Aorta (tissue), 5 donors: ENCODE measurements around the gene ZEB2. TPM values are rescaled to one million over a fixed set of nuclear protein-coding genes. Genes with fewer than 3 reads are reported as not detected.

Experiments
- ATAC-seq: fragments of 200-7000 bp; cut with Tn5 transposase; one replicate; pipeline ENCODE4 v1.9.1; 2022; ENCODE audit warnings: moderate library complexity; ENCODE audit not compliant: low FRiP score
- DNase-seq, 2 donors: peaks; one replicate each; pipeline ENCODE4 v3.0.0-alpha.2; 2020
- H3K27ac ChIP-seq, 2 donors: one replicate each; pipeline ENCODE4 v1.5.1; 2013; ENCODE audit warnings: low read length in 2 of 2, mild to moderate bottlenecking in 2 of 2, moderate library complexity in 2 of 2, control low read depth in 1 of 2, inconsistent platforms in 1 of 2, low read depth in 1 of 2
- H3K27me3 ChIP-seq, 2 donors: one replicate each; pipeline ENCODE4 v1.6.1; 2013; ENCODE audit warnings: control low read depth in 1 of 2, low read length in 1 of 2, mild to moderate bottlenecking in 1 of 2, moderate library complexity in 1 of 2; ENCODE audit not compliant: insufficient read depth in 2 of 2, control insufficient read depth in 1 of 2
- H3K36me3 ChIP-seq, 2 donors: one replicate each; pipeline ENCODE4 v1.6.1; 2013; ENCODE audit warnings: control low read depth in 1 of 2, low read length in 1 of 2, mild to moderate bottlenecking in 1 of 2; ENCODE audit not compliant: insufficient read depth in 2 of 2, control insufficient read depth in 1 of 2
- H3K4me1 ChIP-seq, 2 donors: one replicate each; pipeline ENCODE4 v1.6.1; 2013; ENCODE audit warnings: low read length in 2 of 2, control low read depth in 1 of 2, mild to moderate bottlenecking in 1 of 2, moderate library complexity in 1 of 2; ENCODE audit not compliant: insufficient read depth in 2 of 2, control insufficient read depth in 1 of 2
- H3K4me3 ChIP-seq, 2 donors: one replicate each; pipeline ENCODE4 v1.5.1; 2013; ENCODE audit warnings: low read length in 2 of 2, control low read depth in 1 of 2, mild to moderate bottlenecking in 1 of 2
- H3K9me3 ChIP-seq: one replicate; pipeline ENCODE4 v1.6.1; 2013; ENCODE audit warnings: mild to moderate bottlenecking, low read length; ENCODE audit not compliant: control insufficient read depth
- WGBS, 2 donors: extraction: QIAGEN DNeasy Blood & Tissue Kit; methylation state at CpG; one replicate each; pipeline ENCODE4 v1.1.7; 2013; 5-methylcytosine and 5-hydroxymethylcytosine counted together
- intact Hi-C, 2 donors: fragments of 100-400 bp; cut with DNase I; formaldehyde crosslinking; loops; one replicate each; pipeline versions ENCODE4 v1.14.2 to v1.15.0; 2022
- polyA plus RNA-seq, 2 donors: library from polyadenylated mRNA; stranded (reverse); fragments of 200-250 nt; gene quantifications; one replicate each; pipeline ENCODE4 v1.2.3, GENCODE V29; 2013
- total RNA-seq, 2 donors: library from RNA; stranded (reverse); fragmentation: NEBNext Ultra II Directional; extraction: Animal tissue kit (Norgen Biotek cat#: 25700); gene quantifications; one replicate each; pipeline ENCODE4 v1.2.1, GENCODE V29; 2021
- donor health status: healthy with polysubstance abuse.
- donor health status: Bipolar disorder and iron deficiency.
- donor health status: DM: no; HTN: no; CAD: no.
- donor health status: DM: no; HTN: no; CAD: no.
- donor health status: DM: yes; HTN: yes; CAD: no.

The ZEB2 gene
- total and polyA plus RNA-seq, 4 donors, result 38.7 to 301 (median 121) TPM

DNA sequence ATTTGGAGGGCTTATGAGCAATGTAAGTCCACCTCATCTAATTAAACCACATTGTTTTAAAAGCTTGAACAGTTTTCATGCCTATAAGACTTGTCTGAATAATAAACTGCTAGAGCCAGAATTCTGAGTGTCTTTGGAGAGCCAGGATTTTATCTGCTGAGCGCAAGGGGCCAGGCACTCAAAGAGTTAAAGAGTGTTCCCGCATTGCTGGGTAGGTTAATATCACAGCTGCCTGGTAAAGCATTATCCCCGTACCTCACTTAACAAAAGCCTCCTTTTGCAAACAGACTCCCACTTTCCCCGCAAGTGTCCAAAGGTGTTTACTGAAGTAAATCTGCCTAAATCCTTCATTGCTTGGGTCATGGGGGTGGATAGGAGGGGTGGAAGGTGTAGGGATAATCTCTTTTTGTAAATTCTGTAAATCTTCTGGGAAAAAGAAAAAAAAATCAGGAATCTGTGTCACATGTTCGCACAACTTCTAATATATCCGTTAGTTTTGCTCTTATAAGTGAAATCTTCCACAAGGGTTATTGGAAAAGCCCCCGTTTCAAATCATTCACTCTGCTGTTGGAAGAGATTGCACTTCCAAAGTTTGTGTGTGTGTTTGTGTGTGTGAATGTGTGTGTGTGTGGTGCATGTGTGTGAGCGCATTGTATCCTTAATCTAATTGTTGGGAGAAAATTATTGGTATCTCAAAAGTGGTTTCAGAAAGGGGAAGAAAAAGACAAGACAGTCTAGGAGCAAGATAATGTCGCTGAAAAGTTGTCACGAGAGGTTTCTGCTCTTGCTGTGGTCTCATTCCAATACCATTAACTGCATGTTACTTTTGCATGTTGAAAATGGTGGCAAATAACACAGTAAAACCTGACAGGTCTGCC, 10.7 kb downstream of the ZEB2 start:
- DNase-seq (no peak), ATAC-seq (no peak)
- H3K4me3 ChIP-seq, result peak overlapping the region in 1 of 2 donors; percentile 26
- H3K36me3 ChIP-seq, result no peaks in the 10 kb centered on the region
- intact Hi-C loops, result no loop called here
- H3K9me3 ChIP-seq, result no peaks in the 10 kb centered on the region
- peaks cover 5 to 8% of the 10 kb centered on the region in 2 donors for H3K4me1 ChIP-seq
- 48 to 51% methylated on average over 10 of the region's 10 CpGs for WGBS, 2 donors
- H3K27ac ChIP-seq, result peak overlapping the region; percentile 76 to 77
- H3K27me3 ChIP-seq, result no peaks in the 10 kb centered on the region

DNA sequence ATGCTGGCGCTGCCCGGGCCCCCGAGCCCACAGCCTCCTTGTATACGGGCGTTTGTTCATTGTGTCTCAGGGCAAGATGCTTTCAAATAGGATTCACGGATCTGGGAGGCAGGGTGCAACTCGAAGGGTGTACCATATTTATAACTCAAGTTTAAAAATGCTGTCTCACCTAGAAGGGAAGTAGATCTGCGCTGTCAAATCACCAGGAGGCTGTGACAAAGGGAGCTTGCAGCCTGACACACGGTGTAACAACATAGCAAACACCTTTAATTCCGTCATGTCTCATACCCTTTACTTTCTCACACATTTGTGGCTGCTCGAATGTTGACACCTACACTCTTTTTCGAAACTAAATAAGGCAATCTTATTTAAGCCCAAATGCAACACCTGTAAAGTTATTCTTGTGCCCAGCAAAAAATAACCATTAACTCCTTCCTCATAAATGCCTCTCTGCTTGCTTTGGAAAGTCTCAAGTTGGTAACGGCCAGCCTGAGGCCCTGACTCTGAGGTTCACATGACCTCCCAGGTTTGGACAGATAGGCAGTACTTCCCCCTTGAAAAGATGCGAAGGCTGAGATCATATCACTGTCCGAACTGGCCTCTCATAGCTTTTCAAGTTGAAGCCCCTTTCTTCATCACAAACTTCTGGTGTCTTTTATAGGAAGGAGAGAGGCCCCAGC, 11.6 kb downstream of the ZEB2 start:
- Histone ChIP-seq H3K4me1 (peaks cover 5 to 11% of the 10 kb centered on the region in 2 donors), H3K9me3 (no peaks in the 10 kb centered on the region), H3K27ac (peak overlapping the region; percentile 80 to 87), H3K4me3 (peak overlapping the region; percentile 36 to 72), H3K36me3 (no peaks in the 10 kb centered on the region), H3K27me3 (no peaks in the 10 kb centered on the region)
- ATAC-seq (peak; percentile 1), DNase-seq (no peak)
- 6 to 11% methylated on average over 15 of the region's 15 CpGs for WGBS, 2 donors
- intact Hi-C loops, result no loop called here

DNA sequence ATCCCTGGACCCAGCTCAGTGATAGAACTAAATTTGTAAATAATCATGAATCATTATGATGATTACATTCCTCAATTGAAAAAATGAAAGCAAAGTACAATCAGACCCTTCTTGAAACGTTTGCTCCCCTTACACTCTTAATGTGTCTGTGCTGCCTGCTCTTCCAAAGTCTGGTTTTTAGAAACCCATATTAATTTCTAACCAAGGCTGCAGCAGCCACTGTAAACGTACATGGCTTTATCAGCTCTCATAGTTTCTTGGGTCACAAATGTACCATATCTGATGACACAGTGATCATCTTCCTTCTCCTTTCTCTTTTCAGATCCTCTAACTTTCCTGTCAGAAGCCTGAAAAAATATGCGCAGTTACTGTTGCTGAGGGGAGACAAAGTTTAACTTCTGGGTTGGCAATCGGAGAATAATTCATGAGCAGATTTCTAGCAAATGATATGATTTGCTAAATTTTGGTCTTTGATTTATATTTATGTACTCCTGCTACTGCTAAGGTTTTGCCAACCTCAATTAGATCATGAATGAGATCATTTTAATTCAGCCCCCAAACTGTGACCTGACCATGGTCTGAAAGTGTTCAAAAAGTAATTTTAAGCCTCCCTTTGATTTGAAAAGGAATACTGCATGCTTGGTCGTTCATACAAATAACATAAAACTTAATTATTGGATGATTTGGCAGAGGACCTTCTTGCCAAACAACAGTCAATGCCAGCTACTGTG, 12.3 kb downstream of the ZEB2 start:
- Histone ChIP-seq H3K4me3 (peak overlapping the region; percentile 36 to 72), H3K27ac (peak overlapping the region; percentile 80 to 87), H3K36me3 (no peaks in the 10 kb centered on the region), H3K27me3 (no peaks in the 10 kb centered on the region), H3K4me1 (peaks cover 4 to 11% of the 10 kb centered on the region in 2 donors), H3K9me3 (no peaks in the 10 kb centered on the region)
- ATAC-seq (no peak), DNase-seq (no peak)
- WGBS, 2 donors, result 12 to 22% methylated on average over 5 of the region's 5 CpGs
- intact Hi-C loops, result no loop called here

DNA sequence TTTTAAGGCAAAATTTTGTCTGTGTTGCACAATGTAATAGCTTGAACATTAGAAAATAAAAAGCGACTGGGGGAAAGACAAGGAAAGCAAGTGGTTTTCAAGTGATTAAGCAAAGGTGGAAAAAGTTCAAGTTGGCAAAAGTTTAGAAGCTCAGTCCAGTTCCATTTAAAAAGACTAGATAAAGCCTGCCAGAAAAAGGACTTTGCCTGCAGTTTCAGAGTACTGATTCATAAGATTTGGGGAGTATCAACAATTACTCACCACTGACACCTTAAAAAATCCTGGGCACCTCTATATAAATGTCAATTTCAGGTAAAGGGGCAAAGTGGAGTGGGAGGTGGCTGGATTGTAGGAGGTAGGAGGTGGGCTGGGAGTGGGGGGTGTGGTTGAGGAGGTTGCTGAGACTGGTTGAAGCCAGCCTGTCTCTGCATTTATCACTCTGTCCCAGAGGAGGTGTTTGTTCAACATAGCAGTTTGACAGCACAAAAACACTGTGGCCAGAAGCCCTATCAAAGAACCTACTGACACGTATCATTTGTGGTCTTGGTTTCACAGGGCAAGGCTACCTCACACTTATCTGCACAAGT, 14.6 kb downstream of the ZEB2 start:
- H3K36me3 ChIP-seq, result no peaks in the 10 kb centered on the region
- H3K4me1 ChIP-seq, result peaks cover 7 to 11% of the 10 kb centered on the region in 2 donors
- no peaks in the 10 kb centered on the region for H3K9me3 ChIP-seq
- H3K27me3 ChIP-seq, result no peaks in the 10 kb centered on the region
- peak overlapping the region in 1 of 2 donors; percentile 22 for H3K27ac ChIP-seq
- no peak overlapping the region for H3K4me3 ChIP-seq
- DNase-seq (no peak), ATAC-seq (peak; percentile 44)
- intact Hi-C loops, result no loop called here
- 1% methylated on average over 2 of the region's 2 CpGs for WGBS, 2 donors

DNA sequence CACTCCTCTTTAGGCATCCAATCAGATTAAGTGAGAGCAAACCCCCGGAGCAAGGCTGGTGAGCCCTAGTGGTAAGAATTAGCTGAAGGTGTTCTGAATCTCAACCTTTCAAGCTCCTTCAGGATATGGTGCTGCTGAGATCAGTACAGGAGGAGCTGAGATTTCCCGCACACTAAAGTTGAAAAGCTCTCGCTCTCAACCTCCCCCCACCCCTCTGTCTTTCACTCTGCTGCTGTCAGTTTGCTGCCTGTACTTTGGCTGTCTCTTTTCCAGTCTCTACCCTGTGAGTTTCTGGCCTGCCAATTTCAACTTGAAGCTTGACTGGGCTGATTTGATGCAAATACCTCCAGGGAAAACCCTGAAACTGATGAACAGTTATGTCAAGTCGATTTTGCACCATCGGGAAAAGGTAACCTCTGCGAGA, 15.7 kb downstream of the ZEB2 start:
- no peak overlapping the region for H3K4me3 ChIP-seq
- H3K27me3 ChIP-seq, result no peaks in the 10 kb centered on the region
- peak overlapping the region in 1 of 2 donors; percentile 57 for H3K27ac ChIP-seq
- H3K4me1 ChIP-seq, result peaks cover 7 to 11% of the 10 kb centered on the region in 2 donors
- intact Hi-C loops, result no loop called here
- 12 to 22% methylated on average over 6 of the region's 6 CpGs for WGBS, 2 donors
- H3K9me3 ChIP-seq, result no peaks in the 10 kb centered on the region
- peak; percentile 34 for ATAC-seq
- no peaks in the 10 kb centered on the region for H3K36me3 ChIP-seq
- no peak for DNase-seq

DNA sequence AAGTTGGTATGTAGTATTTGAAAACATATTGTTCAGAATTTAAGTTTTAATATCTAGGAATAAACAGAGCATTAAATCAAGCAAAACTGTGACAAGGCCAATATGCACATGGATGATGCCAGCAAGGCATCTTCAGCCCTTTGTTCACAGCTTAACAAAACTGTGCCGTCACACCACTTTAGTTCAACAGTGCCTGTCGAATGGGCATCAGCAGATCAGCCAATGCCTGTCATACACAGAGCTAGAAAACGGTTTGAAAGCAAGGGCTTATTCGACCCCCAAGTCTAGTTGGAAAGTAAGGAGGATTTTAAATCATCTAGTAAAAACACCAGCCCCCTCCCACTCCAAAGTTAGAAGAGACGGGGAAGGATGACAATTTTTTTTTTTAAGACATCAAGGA, 16.7 kb downstream of the ZEB2 start:
- Histone ChIP-seq H3K9me3 (no peaks in the 10 kb centered on the region), H3K27me3 (no peaks in the 10 kb centered on the region), H3K36me3 (no peaks in the 10 kb centered on the region), H3K4me3 (no peak overlapping the region), H3K4me1 (peaks cover 7 to 11% of the 10 kb centered on the region in 2 donors), H3K27ac (no peak overlapping the region)
- DNase-seq, result no peak
- WGBS, 2 donors, result 15 to 28% methylated on average over 5 of the region's 5 CpGs
- intact Hi-C loops, result loop anchor here in 1 of 2 donors (2.0 kb wide), 1 partner anchor 42 kb away; no protein-coding TSS in a partner anchor
- no peak for ATAC-seq

DNA sequence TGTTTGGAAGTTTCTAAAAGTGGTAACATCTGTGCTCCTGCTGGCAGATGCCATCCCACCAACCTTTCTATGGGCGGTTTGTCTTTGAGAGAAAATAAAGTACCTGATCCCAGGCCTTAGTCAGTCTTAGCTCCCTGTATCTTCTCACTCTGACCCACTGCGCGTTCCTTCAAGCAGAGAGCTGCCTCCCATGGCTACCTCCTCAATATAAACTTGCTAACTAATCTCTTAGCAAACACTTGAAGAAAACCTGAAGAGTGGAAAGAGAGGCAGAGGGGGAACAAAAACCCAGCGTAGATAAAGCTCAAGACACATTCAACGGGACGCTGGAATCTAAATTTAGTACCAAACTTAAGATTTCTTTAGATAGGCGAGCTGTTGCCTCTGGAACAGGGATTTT, 17.6 kb downstream of the ZEB2 start:
- intact Hi-C loops, result loop anchor here in 1 of 2 donors (2.0 kb wide), 1 partner anchor 42 kb away; no protein-coding TSS in a partner anchor
- peaks cover 7 to 11% of the 10 kb centered on the region in 2 donors for H3K4me1 ChIP-seq
- no peaks in the 10 kb centered on the region for H3K27me3 ChIP-seq
- 14 to 15% methylated on average over 7 of the region's 7 CpGs for WGBS, 2 donors
- ATAC-seq (no peak), DNase-seq (no peak)
- H3K9me3 ChIP-seq, result no peaks in the 10 kb centered on the region
- peak overlapping the region in 1 of 2 donors; percentile 28 for H3K27ac ChIP-seq
- H3K4me3 ChIP-seq, result peak overlapping the region in 1 of 2 donors; percentile 10
- H3K36me3 ChIP-seq, result no peaks in the 10 kb centered on the region

DNA sequence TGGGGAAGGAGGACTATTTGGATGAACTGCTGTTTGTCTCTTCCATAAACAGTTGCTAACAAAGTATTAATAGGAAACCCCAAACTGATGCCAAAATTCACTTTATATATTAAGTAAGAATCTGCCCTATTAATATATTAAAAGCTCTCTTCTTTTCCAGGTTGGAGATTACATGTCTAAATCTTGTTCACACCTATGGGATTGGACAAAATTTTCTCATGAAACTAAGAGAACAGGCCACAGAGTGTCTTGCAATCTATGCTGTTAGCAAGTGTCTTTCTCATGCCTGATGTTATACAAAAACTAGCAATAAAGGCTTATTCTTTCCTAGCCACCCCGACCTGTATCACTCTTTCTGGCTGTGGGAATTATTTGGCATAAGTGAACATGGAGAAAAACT, 18.3 kb downstream of the ZEB2 start:
- H3K36me3 ChIP-seq, result no peaks in the 10 kb centered on the region
- H3K27ac ChIP-seq, result peak overlapping the region in 1 of 2 donors; percentile 28
- no peak for ATAC-seq
- no peak overlapping the region for H3K4me3 ChIP-seq
- no peak for DNase-seq
- H3K27me3 ChIP-seq, result no peaks in the 10 kb centered on the region
- WGBS, 2 donors, result 39 to 41% methylated on average over 1 of the region's 1 CpG
- H3K4me1 ChIP-seq, result peaks cover 11% of the 10 kb centered on the region in 2 donors
- intact Hi-C loops, result loop anchor here in 1 of 2 donors (2.0 kb wide), 1 partner anchor 41 kb away; no protein-coding TSS in a partner anchor
- no peaks in the 10 kb centered on the region for H3K9me3 ChIP-seq
